ENCODE results near the gene DNAAF9.

The DNAAF9 gene

GRCh38 chr20:3407771-3408637, 535 bp upstream of the DNAAF9 start:
- TF ChIP-seq, protein P1, sequence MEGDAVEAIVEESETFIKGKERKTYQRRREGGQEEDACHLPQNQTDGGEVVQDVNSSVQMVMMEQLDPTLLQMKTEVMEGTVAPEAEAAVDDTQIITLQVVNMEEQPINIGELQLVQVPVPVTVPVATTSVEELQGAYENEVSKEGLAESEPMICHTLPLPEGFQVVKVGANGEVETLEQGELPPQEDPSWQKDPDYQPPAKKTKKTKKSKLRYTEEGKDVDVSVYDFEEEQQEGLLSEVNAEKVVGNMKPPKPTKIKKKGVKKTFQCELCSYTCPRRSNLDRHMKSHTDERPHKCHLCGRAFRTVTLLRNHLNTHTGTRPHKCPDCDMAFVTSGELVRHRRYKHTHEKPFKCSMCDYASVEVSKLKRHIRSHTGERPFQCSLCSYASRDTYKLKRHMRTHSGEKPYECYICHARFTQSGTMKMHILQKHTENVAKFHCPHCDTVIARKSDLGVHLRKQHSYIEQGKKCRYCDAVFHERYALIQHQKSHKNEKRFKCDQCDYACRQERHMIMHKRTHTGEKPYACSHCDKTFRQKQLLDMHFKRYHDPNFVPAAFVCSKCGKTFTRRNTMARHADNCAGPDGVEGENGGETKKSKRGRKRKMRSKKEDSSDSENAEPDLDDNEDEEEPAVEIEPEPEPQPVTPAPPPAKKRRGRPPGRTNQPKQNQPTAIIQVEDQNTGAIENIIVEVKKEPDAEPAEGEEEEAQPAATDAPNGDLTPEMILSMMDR (IDR thresholded peaks at IDR 0.05; ENCODE audit: low read depth, low read length, missing control alignments): no peak
- in situ Hi-C loops (cut with HindIII; ENCODE audit: low pct_ligation_motif_present, low sequenced_read_pairs): no loop called here
- H3K27me3 ChIP-seq (replicated peaks): no peaks in the 10 kb centered on the region
- peak; percentile 45 for DNase-seq
- H3K36me3 ChIP-seq (replicated peaks): no peaks in the 10 kb centered on the region
- peak overlapping the region; percentile 84 for H3K4me3 ChIP-seq (ENCODE audit: low read depth, low read length)
- H3K27ac ChIP-seq: peak overlapping the region; percentile 59

DNA sequence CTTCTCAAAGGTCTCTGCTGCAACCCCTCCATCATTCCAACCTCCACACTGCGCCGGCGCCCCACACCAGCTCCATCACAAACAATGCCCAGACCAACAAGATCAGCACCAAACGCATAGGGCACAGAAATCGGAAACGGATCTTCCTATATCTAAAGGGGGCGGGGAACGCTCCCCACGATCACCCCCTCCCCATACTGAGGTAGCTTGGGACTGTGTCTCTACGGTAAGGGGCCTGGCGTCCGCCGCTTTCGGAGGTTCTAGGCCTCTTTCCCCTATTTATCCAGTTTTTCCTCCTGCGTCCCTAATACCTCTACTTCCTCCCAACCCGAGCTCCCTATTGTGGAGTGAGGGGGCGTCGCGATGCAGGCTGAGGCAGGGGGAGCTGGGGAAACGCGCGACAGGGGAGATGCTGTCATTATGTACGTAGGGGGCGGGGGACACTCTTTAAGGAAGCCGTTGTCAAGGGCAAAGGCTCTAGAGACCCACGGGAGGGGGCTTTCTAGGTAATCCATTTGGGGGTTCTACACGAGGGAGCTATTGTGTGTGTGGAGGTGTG, 909 bp downstream of the DNAAF9 start:
- no peaks in the 10 kb centered on the region for H3K36me3 ChIP-seq (replicated peaks)
- peak overlapping the region; percentile 84 for H3K4me3 ChIP-seq (ENCODE audit: low read depth, low read length)
- TF ChIP-seq, protein P1 (IDR thresholded peaks at IDR 0.05; ENCODE audit: low read depth, low read length, missing control alignments): no peak
- no peaks in the 10 kb centered on the region for H3K27me3 ChIP-seq (replicated peaks)
- H3K27ac ChIP-seq: peak overlapping the region; percentile 59
- no peak for DNase-seq
- in situ Hi-C loops (cut with HindIII; ENCODE audit: low pct_ligation_motif_present, low sequenced_read_pairs): no loop called here

- in situ Hi-C loops (cut with HindIII; ENCODE audit: low pct_ligation_motif_present, low sequenced_read_pairs): no loop called here
These were observed 1.6 kb downstream of the DNAAF9 start for GRCh38 chr20:3405696-3406358.

GRCh38 chr20:3405139-3405538, 2.3 kb downstream of the DNAAF9 start:
- H3K4me3 ChIP-seq (ENCODE audit: low read depth, low read length): no peak overlapping the region
- no peak for DNase-seq
- in situ Hi-C loops (cut with HindIII; ENCODE audit: low pct_ligation_motif_present, low sequenced_read_pairs): no loop called here
- TF ChIP-seq, protein P1 (IDR thresholded peaks at IDR 0.05; ENCODE audit: low read depth, low read length, missing control alignments): no peak
- no peak overlapping the region for H3K27ac ChIP-seq
- no peaks in the 10 kb centered on the region for H3K27me3 ChIP-seq (replicated peaks)
- H3K36me3 ChIP-seq (replicated peaks): no peaks in the 10 kb centered on the region

More at GRCh38 chr20:3405696-3406358, 1.6 kb downstream of the DNAAF9 start:
- no peak for DNase-seq
- Histone ChIP-seq H3K36me3 (replicated peaks) (no peaks in the 10 kb centered on the region), H3K4me3 (ENCODE audit: low read depth, low read length) (peak overlapping the region; percentile 84), H3K27ac (no peak overlapping the region), H3K27me3 (replicated peaks) (no peaks in the 10 kb centered on the region)
- TF ChIP-seq, protein P1 (IDR thresholded peaks at IDR 0.05; ENCODE audit: low read depth, low read length, missing control alignments): no peak

DNA sequence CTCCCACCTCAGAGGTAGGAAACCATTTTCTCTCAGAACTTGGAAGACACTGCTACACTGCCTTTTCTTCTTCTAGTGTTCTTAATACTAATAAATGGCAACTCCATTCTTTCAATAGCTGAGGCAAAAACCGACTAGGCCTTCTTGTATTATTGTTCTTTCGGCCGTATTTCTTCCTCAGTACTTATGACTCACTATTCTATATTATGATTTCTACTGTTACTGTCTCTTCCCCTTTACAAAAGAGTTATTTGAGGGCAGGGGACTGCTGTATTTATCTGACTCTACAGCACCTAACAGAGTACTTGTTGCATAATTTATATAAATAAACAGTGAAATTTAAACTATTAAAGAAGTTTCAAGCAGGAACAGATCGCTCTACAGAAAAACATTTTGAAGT, 3.1 kb downstream of the DNAAF9 start:
- in situ Hi-C loops (cut with HindIII; ENCODE audit: low pct_ligation_motif_present, low sequenced_read_pairs): no loop called here
- TF ChIP-seq, protein P1 (IDR thresholded peaks at IDR 0.05; ENCODE audit: low read depth, low read length, missing control alignments): no peak
- H3K27ac ChIP-seq: no peak overlapping the region
- H3K36me3 ChIP-seq (replicated peaks): no peaks in the 10 kb centered on the region
- no peak for DNase-seq
- H3K4me3 ChIP-seq (ENCODE audit: low read depth, low read length): no peak overlapping the region
- no peaks in the 10 kb centered on the region for H3K27me3 ChIP-seq (replicated peaks)

All from brain microvascular endothelial cell (primary cell).